Measurements from ENCODE around the gene MPHOSPH9. TPM values are rescaled to one million over a fixed set of nuclear protein-coding genes. Genes with fewer than 3 reads are reported as not detected.

MPHOSPH9 gene
- total RNA-seq, 1 donor from 2014 or later = 79.8 TPM

- no peak for TF ChIP-seq CTCF (conservative IDR thresholded peaks at IDR 0.05)
- Mint-ChIP-seq H3K27ac (ENCODE audit: unreplicated experiment) (peak overlapping the region; percentile 12), H3K9me3 (no peaks in the 10 kb centered on the region), H3K4me1 (peaks cover 20% of the 10 kb centered on the region), H3K36me3 (ENCODE audit: low read depth) (no peaks in the 10 kb centered on the region), H3K4me3 (peak overlapping the region; percentile 19), H3K27me3 (ENCODE audit: low read depth) (peaks cover 12% of the 10 kb centered on the region)
- DNase-seq (ENCODE audit: low read depth, low spot score) = no peak
Observed at GRCh38 chr12:123153906-123154305, 79.0 kb downstream of the MPHOSPH9 start.

DNA sequence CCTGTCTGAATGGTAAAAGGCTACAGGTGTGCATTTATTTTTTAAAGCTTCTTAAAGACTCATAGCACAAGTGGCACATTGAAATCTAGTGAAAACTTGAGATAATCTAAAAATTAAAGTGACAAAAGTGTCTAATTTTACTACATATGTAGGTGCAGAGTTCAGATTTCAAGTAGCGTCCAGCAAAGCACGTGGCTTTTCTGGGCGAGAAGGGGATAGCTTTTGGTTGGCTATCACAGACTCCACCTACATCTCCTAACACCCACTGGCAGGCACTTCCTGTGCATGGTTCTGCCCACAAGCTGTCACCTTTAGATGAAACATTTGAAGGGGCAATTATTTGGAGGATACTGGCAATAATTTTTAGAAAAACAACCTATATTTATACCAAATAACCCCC lies 80.1 kb downstream of the MPHOSPH9 start:
- Mint-ChIP-seq H3K27me3 (ENCODE audit: low read depth) (peaks cover 12% of the 10 kb centered on the region), H3K4me3 (peak overlapping the region; percentile 91), H3K9me3 (no peaks in the 10 kb centered on the region), H3K4me1 (peaks cover 20% of the 10 kb centered on the region), H3K36me3 (ENCODE audit: low read depth) (no peaks in the 10 kb centered on the region), H3K27ac (ENCODE audit: unreplicated experiment) (no peak overlapping the region)
- TF ChIP-seq CTCF (conservative IDR thresholded peaks at IDR 0.05) = no peak
- no peak for DNase-seq (ENCODE audit: low read depth, low spot score)

GRCh38 chr12:123151457-123152454 lies 81.2 kb downstream of the MPHOSPH9 start:
- Mint-ChIP-seq H3K4me1 (peaks cover 20% of the 10 kb centered on the region), H3K27me3 (ENCODE audit: low read depth) (peaks cover 12% of the 10 kb centered on the region), H3K4me3 (peak overlapping the region; percentile 91), H3K9me3 (no peaks in the 10 kb centered on the region), H3K27ac (ENCODE audit: unreplicated experiment) (peak overlapping the region; percentile 89), H3K36me3 (ENCODE audit: low read depth) (no peaks in the 10 kb centered on the region)
- no peak for TF ChIP-seq CTCF (conservative IDR thresholded peaks at IDR 0.05)
- no peak for DNase-seq (ENCODE audit: low read depth, low spot score)

DNA sequence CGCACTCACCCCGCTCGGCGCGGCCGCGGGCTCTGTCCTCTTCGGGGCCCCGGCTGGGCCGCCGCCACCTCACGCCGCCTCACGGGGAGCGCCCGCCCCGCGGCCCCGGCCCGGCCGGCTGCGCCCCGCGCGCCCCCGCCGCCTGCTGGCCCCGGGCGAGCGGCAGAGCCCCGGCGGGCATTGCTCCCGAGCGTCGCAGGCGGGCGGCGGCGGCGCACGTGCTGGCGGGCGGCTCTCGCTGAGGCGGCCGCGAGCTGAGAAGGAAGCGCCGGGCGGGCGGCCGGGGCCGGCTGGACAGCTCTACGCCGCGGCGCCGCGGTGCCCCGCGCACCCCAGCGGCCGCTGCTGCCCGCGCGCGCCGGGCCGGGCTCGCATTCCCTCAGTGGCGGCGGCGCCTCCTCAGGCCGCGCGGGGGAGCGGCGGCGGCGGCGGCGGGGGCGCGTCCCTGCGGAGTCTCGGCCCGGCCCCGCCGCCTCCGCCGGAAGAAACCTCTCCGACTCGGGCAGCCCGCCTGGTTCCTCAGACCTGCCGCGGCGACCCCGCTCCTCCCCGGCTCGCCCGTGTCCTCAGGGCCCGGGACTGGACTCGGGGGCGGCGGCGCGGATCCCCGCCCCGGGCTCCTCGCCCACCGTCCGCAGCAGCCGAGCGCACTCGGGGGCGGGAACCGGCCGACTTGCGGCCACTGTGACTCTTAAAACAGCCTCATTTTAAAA lies 82.0 kb downstream of the MPHOSPH9 start, which contains the start of gene PITPNM2:
Gene PITPNM2, minus strand, starts transcription at position 347 of the 713 bp plus-strand sequence. CDS start 116,500 bp downstream, outside the sequence.
- peak; percentile 55 for DNase-seq (ENCODE audit: low read depth, low spot score)
- Mint-ChIP-seq H3K36me3 (ENCODE audit: low read depth) (no peaks in the 10 kb centered on the region), H3K27ac (ENCODE audit: unreplicated experiment) (peak within 1 kb of the TSS; percentile 89), H3K4me1 (peaks cover 20% of the 10 kb centered on the region), H3K9me3 (no peaks in the 10 kb centered on the region), H3K27me3 (ENCODE audit: low read depth) (peaks cover 12% of the 10 kb centered on the region), H3K4me3 (peak within 1 kb of the TSS; percentile 91)
- TF ChIP-seq CTCF (conservative IDR thresholded peaks at IDR 0.05) = no peak

DNA sequence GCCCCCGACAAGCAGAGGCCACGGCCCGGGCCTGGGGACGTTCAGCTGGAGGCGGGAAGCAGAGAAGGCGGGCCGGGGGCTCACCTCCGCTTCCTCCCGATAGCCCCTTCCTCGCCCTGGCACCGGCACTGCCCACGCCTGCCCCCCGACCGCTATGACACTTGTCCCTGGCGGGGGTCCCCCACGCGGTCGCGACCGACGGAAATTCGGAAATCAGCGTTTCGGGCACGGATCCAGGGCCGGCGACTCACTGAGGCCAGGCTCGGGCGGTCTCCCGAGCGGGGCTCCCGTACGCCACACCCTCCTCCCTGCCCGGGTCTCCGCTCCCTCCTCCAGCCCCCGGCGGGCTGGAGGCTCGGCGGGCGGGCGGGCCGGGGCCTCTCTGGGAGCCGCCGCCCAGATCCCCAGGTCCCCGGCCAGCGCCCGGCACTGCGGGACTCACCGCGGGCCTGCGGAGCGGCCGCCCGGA lies 82.6 kb downstream of the MPHOSPH9 start:
- DNase-seq (ENCODE audit: low read depth, low spot score) = peak; percentile 20
- H3K36me3 Mint-ChIP-seq (ENCODE audit: low read depth) = no peaks in the 10 kb centered on the region
- H3K4me1 Mint-ChIP-seq = peaks cover 24% of the 10 kb centered on the region
- no peak for TF ChIP-seq CTCF (conservative IDR thresholded peaks at IDR 0.05)
- H3K27me3 Mint-ChIP-seq (ENCODE audit: low read depth) = peaks cover 12% of the 10 kb centered on the region
- no peak overlapping the region for H3K27ac Mint-ChIP-seq (ENCODE audit: unreplicated experiment)
- peak overlapping the region; percentile 88 for H3K4me3 Mint-ChIP-seq
- H3K9me3 Mint-ChIP-seq = no peaks in the 10 kb centered on the region
